Measurements from ENCODE around the gene SNX18. TPM values are rescaled to one million over a fixed set of nuclear protein-coding genes. Genes with fewer than 3 reads are reported as not detected.

Gene SNX18
- total and polyA plus RNA-seq, 12 donors: 4.1 to 31.0 (median 19.9) TPM

GRCh38 chr5:54545796-54546195 lies 28.2 kb downstream of the SNX18 start:
- ATAC-seq: no peak
- H3K27ac ChIP-seq: no peak overlapping the region
- no peak for DNase-seq
- H3K4me3 ChIP-seq: no peak overlapping the region
- 94 to 97% methylated on average over 6 of the region's 6 CpGs for WGBS, 2 donors
- H3K4me1 ChIP-seq: peaks cover 2 to 52% (median 40%) of the 10 kb centered on the region in 9 donors
- H3K36me3 ChIP-seq: peaks cover 0 to 47% (median 3%) of the 10 kb centered on the region in 9 donors
- no peak for TF ChIP-seq CTCF (IDR thresholded peaks at IDR 0.05)
- no peaks in the 10 kb centered on the region for H3K9me3 ChIP-seq
- intact Hi-C loops (cut with DNase I): no loop called here
- no peaks in the 10 kb centered on the region for H3K27me3 ChIP-seq

GRCh38 chr5:54547711-54548250 lies 30.2 kb downstream of the SNX18 start:
- Histone ChIP-seq H3K27ac (peak overlapping the region in 4 of 10 donors; percentile 11 to 27 (median 16)), H3K4me1 (peaks cover 2 to 39% (median 25%) of the 10 kb centered on the region in 9 donors), H3K36me3 (peaks cover 0 to 61% (median 3%) of the 10 kb centered on the region in 9 donors), H3K27me3 (no peaks in the 10 kb centered on the region), H3K4me3 (no peak overlapping the region), H3K9me3 (no peaks in the 10 kb centered on the region)
- WGBS, 2 donors: 41 to 47% methylated on average over 1 of the region's 1 CpG
- DNase-seq (peak in 1 of 2 donors; percentile 81), ATAC-seq (peak; percentile 58 to 96 (median 87))
- intact Hi-C loops (cut with DNase I): no loop called here
- no peak for TF ChIP-seq CTCF (IDR thresholded peaks at IDR 0.05)

- Histone ChIP-seq H3K4me3 (no peak overlapping the region), H3K4me1 (peaks cover 2 to 31% (median 24%) of the 10 kb centered on the region in 9 donors), H3K27me3 (no peaks in the 10 kb centered on the region), H3K9me3 (no peaks in the 10 kb centered on the region), H3K36me3 (peaks cover 0 to 61% (median 3%) of the 10 kb centered on the region in 9 donors), H3K27ac (peak overlapping the region in 4 of 10 donors; percentile 15 to 32 (median 22))
- WGBS, 2 donors: 57 to 65% methylated on average over 2 of the region's 2 CpGs
- ATAC-seq (peak in 2 of 8 donors; percentile 8 to 49), DNase-seq (no peak)
- intact Hi-C loops (cut with DNase I): no loop called here
- TF ChIP-seq CTCF (IDR thresholded peaks at IDR 0.05): no peak
These were observed 31.0 kb downstream of the SNX18 start for GRCh38 chr5:54548565-54548964.

- WGBS, 2 donors: 88 to 97% methylated on average over 8 of the region's 8 CpGs
- intact Hi-C loops (cut with DNase I): no loop called here
- no peak overlapping the region for H3K27ac ChIP-seq
- peaks cover 2 to 30% (median 21%) of the 10 kb centered on the region in 9 donors for H3K4me1 ChIP-seq
- H3K4me3 ChIP-seq: no peak overlapping the region
- H3K9me3 ChIP-seq: no peaks in the 10 kb centered on the region
- DNase-seq: no peak
- no peak for TF ChIP-seq CTCF (IDR thresholded peaks at IDR 0.05)
- no peaks in the 10 kb centered on the region for H3K27me3 ChIP-seq
- ATAC-seq: no peak
- H3K36me3 ChIP-seq: peaks cover 0 to 46% (median 3%) of the 10 kb centered on the region in 9 donors
These were observed 33.7 kb downstream of the SNX18 start for GRCh38 chr5:54551292-54551691.
